HepG2 (cell line): ENCODE data around the gene SLC25A45. TPM values are rescaled to one million over a fixed set of nuclear protein-coding genes. Genes with fewer than 3 reads are reported as not detected.

Experiments used
- BRCA1 ChIP-seq: sonication (generic); formaldehyde crosslinking; IDR thresholded peaks from 2 replicates; pipeline ENCODE4 v1.4.0; 2020; ENCODE audit warnings: missing genetic modification reagents
- DMAP1 ChIP-seq: IDR thresholded peaks from 2 replicates; pipeline ENCODE4 v1.6.1; 2016
- GLI4 ChIP-seq: sonication (generic); formaldehyde crosslinking; IDR thresholded peaks from 2 replicates; pipeline ENCODE4 v1.5.1; 2020; ENCODE audit warnings: missing genetic modification reagents, mild to moderate bottlenecking, moderate library complexity, borderline replicate concordance
- IRX3 ChIP-seq: sonication (generic); formaldehyde crosslinking; IDR thresholded peaks from 2 replicates; pipeline ENCODE4 v1.8.1; 2023; ENCODE audit warnings: mild to moderate bottlenecking, low read depth, missing genetic modification reagents, borderline replicate concordance
- KLF12 ChIP-seq: sonication (generic); formaldehyde crosslinking; IDR thresholded peaks from 2 replicates; pipeline ENCODE4 v1.4.0; 2020; ENCODE audit warnings: missing genetic modification reagents, borderline replicate concordance
- MTA1 ChIP-seq: sonication (generic); formaldehyde crosslinking; IDR thresholded peaks from 2 replicates; pipeline ENCODE4 v1.4.0; 2020; ENCODE audit warnings: missing genetic modification reagents, mild to moderate bottlenecking, borderline replicate concordance
- ONECUT2 ChIP-seq: sonication (generic); formaldehyde crosslinking; IDR thresholded peaks from 2 replicates; pipeline ENCODE4 v1.4.0; 2020; ENCODE audit warnings: missing genetic modification reagents
- POLR2A ChIP-seq, 2 experiments: IDR thresholded peaks; 2 replicates each; pipeline ENCODE4 v1.6.1; 2011; ENCODE audit warnings: low read depth in 2 of 2, low read length in 2 of 2, mild to moderate bottlenecking in 1 of 2, moderate library complexity in 1 of 2; ENCODE audit not compliant: insufficient read depth in 1 of 2
- REL ChIP-seq: sonication (generic); formaldehyde crosslinking; conservative IDR thresholded peaks from 2 replicates; pipeline ENCODE4 v1.8.0; 2022; ENCODE audit warnings: mild to moderate bottlenecking, missing genetic modification reagents, moderate library complexity
- RNF2 ChIP-seq: fragments of 450-650 bp; conservative IDR thresholded peaks from 2 replicates; pipeline ENCODE4 v1.6.1; 2016; ENCODE audit warnings: low read depth
- SP140L ChIP-seq: sonication (generic); formaldehyde crosslinking; IDR thresholded peaks from 2 replicates; pipeline ENCODE4 v1.4.0; 2020; ENCODE audit warnings: missing genetic modification reagents, borderline replicate concordance
- SRSF4 ChIP-seq: fragments of 200-400 bp; formaldehyde crosslinking; IDR thresholded peaks from one replicate; pipeline ENCODE4 v1.6.1; 2018; ENCODE audit warnings: mild to moderate bottlenecking, low read depth, low read length, moderate library complexity; ENCODE audit not compliant: poor library complexity, severe bottlenecking
- TOE1 ChIP-seq: sonication (generic); formaldehyde crosslinking; IDR thresholded peaks from 2 replicates; pipeline ENCODE4 v1.4.0; 2020; ENCODE audit warnings: mild to moderate bottlenecking, missing genetic modification reagents
- YEATS4 ChIP-seq: sonication (generic); formaldehyde crosslinking; IDR thresholded peaks from 2 replicates; pipeline ENCODE4 v1.4.0; 2020; ENCODE audit warnings: missing genetic modification reagents, borderline replicate concordance
- ZFP90 ChIP-seq: sonication (generic); formaldehyde crosslinking; IDR thresholded peaks from 2 replicates; pipeline ENCODE4 v1.8.0; 2022; ENCODE audit warnings: missing genetic modification reagents, mild to moderate bottlenecking, inconsistent platforms, borderline replicate concordance
- ZIK1 ChIP-seq: sonication (generic); formaldehyde crosslinking; IDR thresholded peaks from 2 replicates; pipeline ENCODE4 v1.5.0; 2020; ENCODE audit warnings: mild to moderate bottlenecking, low read depth, missing genetic modification reagents, borderline replicate concordance
- ZNF235 ChIP-seq: sonication (generic); formaldehyde crosslinking; IDR thresholded peaks from 2 replicates; pipeline ENCODE4 v1.8.1; 2023; ENCODE audit warnings: mild to moderate bottlenecking, missing genetic modification reagents, borderline replicate concordance
- ZNF274 ChIP-seq: sonication (generic); formaldehyde crosslinking; IDR thresholded peaks from 2 replicates; pipeline ENCODE4 v1.5.1; 2020; ENCODE audit warnings: mild to moderate bottlenecking, missing genetic modification reagents
- ZNF282 ChIP-seq: fragments of 450-650 bp; IDR thresholded peaks from 2 replicates; pipeline ENCODE4 v1.6.1; 2018; ENCODE audit not compliant: partially characterized antibody
- ZNF34 ChIP-seq: sonication (generic); formaldehyde crosslinking; IDR thresholded peaks from 2 replicates; pipeline ENCODE4 v1.4.0; 2020; ENCODE audit warnings: mild to moderate bottlenecking, missing genetic modification reagents, borderline replicate concordance
- ZNF367 ChIP-seq: sonication (generic); formaldehyde crosslinking; IDR thresholded peaks from 2 replicates; pipeline ENCODE4 v1.4.0; 2020; ENCODE audit warnings: missing genetic modification reagents, borderline replicate concordance
- ZNF484 ChIP-seq: sonication (generic); formaldehyde crosslinking; IDR thresholded peaks from 2 replicates; pipeline ENCODE4 v1.5.1; 2020; ENCODE audit warnings: mild to moderate bottlenecking, low read depth, missing genetic modification reagents, borderline replicate concordance
- ZNF782 ChIP-seq: sonication (generic); formaldehyde crosslinking; IDR thresholded peaks from 2 replicates; pipeline ENCODE4 v1.4.0; 2020; ENCODE audit warnings: missing genetic modification reagents, mild to moderate bottlenecking, borderline replicate concordance
- polyA plus RNA-seq, 8 experiments: library from polyadenylated mRNA; depleted of rRNA in 3 of 8; stranded (reverse) in 7 of 8; unstranded in 1 of 8; fragments of >200 nt; fragmentation: Illumina TruSeq in 4 of 8; extraction: Trizol in 4 of 8; gene quantifications; 2 replicates each; pipeline versions ENCODE4 v1.2.1 to v1.2.3, GENCODE V29; 2011 to 2016; ENCODE audit warnings: low read depth in 4 of 8, missing spikeins in 1 of 8, mixed read lengths in 1 of 8; ENCODE audit not compliant: insufficient read depth in 1 of 8
- total RNA-seq, 5 experiments: library from RNA; depleted of rRNA; stranded (reverse); fragments of >200 nt; fragmentation: Illumina TruSeq; extraction: Trizol; gene quantifications; 2 replicates each; pipeline ENCODE4 v1.2.3, GENCODE V29; 2016; ENCODE audit warnings: low read depth in 1 of 5
- TF ChIP-seq, protein P1 (sequence below), 2 experiments: fragments of 450-650 bp in 1 of 2; sonication (generic) in 1 of 2; formaldehyde crosslinking; IDR thresholded peaks; 2 replicates each; pipeline versions ENCODE4 v1.5.0 to v1.8.0; 2020 to 2022; ENCODE audit warnings: mild to moderate bottlenecking in 1 of 2, missing genetic modification reagents in 1 of 2
- TF ChIP-seq, protein P2 (sequence below): fragments of 450-650 bp; IDR thresholded peaks from 2 replicates; pipeline ENCODE4 v1.6.1; 2016
- TF ChIP-seq, protein P3 (sequence below): sonication (generic); formaldehyde crosslinking; IDR thresholded peaks from 2 replicates; pipeline ENCODE4 v1.4.0; 2020; ENCODE audit warnings: low read depth, mild to moderate bottlenecking, missing genetic modification reagents

SLC25A45 gene
- total and polyA plus RNA-seq, 2 of the 13 experiments (the other 11 are each of a cell fraction or from before 2014, with no cell fraction given), result 1.2 to 3.4 TPM

DNA sequence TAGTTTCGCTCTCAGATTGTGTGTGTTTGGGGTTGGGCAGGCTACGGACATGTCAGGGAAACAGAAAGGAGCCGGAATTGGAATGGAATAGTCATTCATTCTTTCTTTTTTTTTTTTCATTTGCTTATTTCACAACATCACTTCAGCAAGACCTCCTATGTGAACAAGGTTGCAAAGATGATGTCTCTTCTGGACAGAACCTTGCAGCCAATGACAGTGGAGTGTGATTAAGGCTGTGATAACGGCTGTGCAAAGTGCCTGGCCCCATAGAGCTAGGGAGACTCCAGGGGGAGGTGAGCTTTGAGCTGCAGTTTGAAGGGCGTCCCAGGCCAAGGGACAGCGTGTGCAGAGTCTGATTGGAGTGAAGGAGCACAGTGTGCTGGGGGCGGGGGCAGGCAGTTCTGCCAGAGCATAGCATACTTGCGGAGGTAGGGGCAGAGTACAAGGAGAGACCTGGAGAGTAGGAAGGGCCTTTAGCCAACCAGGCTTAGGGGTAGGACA is 24.5 kb downstream of the SLC25A45 start (continued):
- TF ChIP-seq, protein P1, sequence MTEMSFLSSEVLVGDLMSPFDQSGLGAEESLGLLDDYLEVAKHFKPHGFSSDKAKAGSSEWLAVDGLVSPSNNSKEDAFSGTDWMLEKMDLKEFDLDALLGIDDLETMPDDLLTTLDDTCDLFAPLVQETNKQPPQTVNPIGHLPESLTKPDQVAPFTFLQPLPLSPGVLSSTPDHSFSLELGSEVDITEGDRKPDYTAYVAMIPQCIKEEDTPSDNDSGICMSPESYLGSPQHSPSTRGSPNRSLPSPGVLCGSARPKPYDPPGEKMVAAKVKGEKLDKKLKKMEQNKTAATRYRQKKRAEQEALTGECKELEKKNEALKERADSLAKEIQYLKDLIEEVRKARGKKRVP (CRISPR knock-in tag; IDR thresholded peaks at IDR 0.05), result no peak
- TF ChIP-seq POLR2A (IDR thresholded peaks at IDR 0.05; ENCODE audit: insufficient read depth in 1 of 2, low read depth in 2 of 2, low read length in 2 of 2) (peak; percentile 32 to 60; a peak in 1 of 4 replicates), REL (CRISPR knock-in tag) (no peak), ZNF367 (no peak), DMAP1 (CRISPR knock-in tag) (no peak; the same call in none of the 2 replicates), SRSF4 (no peak), ZNF782 (no peak), YEATS4 (CRISPR knock-in tag) (peak; percentile 58; the same call in 1 of the 2 replicates), ZNF484 (no peak), ZIK1 (CRISPR knock-in tag) (no peak), TOE1 (CRISPR knock-in tag) (peak; percentile 36; the same call in 1 of the 2 replicates), ZNF274 (CRISPR knock-in tag) (peak; percentile 73; the same call in 1 of the 2 replicates), RNF2 (no peak), ZNF34 (no peak), GLI4 (CRISPR knock-in tag) (peak; percentile 44; the same call in 1 of the 2 replicates), BRCA1 (CRISPR knock-in tag) (no peak), ONECUT2 (CRISPR knock-in tag) (no peak), ZNF282 (no peak), KLF12 (CRISPR knock-in tag) (peak; percentile 66; the same call in 1 of the 2 replicates), ZFP90 (0 out of 2 replicates have a peak, but pooled peaks have one; percentile 39), ZNF235 (CRISPR knock-in tag) (no peak), IRX3 (CRISPR knock-in tag) (no peak), MTA1 (CRISPR knock-in tag) (peak; percentile 94), SP140L (CRISPR knock-in tag) (no peak)
- TF ChIP-seq, protein P2, sequence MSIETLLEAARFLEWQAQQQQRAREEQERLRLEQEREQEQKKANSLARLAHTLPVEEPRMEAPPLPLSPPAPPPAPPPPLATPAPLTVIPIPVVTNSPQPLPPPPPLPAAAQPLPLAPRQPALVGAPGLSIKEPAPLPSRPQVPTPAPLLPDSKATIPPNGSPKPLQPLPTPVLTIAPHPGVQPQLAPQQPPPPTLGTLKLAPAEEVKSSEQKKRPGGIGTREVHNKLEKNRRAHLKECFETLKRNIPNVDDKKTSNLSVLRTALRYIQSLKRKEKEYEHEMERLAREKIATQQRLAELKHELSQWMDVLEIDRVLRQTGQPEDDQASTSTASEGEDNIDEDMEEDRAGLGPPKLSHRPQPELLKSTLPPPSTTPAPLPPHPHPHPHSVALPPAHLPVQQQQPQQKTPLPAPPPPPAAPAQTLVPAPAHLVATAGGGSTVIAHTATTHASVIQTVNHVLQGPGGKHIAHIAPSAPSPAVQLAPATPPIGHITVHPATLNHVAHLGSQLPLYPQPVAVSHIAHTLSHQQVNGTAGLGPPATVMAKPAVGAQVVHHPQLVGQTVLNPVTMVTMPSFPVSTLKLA, result no peak
- TF ChIP-seq, protein P3, sequence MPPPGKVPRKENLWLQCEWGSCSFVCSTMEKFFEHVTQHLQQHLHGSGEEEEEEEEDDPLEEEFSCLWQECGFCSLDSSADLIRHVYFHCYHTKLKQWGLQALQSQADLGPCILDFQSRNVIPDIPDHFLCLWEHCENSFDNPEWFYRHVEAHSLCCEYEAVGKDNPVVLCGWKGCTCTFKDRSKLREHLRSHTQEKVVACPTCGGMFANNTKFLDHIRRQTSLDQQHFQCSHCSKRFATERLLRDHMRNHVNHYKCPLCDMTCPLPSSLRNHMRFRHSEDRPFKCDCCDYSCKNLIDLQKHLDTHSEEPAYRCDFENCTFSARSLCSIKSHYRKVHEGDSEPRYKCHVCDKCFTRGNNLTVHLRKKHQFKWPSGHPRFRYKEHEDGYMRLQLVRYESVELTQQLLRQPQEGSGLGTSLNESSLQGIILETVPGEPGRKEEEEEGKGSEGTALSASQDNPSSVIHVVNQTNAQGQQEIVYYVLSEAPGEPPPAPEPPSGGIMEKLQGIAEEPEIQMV (CRISPR knock-in tag), result no peak
